ENCODE measurements around the gene KLHL2. TPM values are rescaled to one million over a fixed set of nuclear protein-coding genes. Genes with fewer than 3 reads are reported as not detected.

The KLHL2 gene
- total and polyA plus RNA-seq, 2 of the 13 experiments (the other 11 are each of a cell fraction or from before 2014, with no cell fraction given): 9.2 to 17.6 TPM

- no peak for TF ChIP-seq SNAI1 (CRISPR knock-in tag; IDR thresholded peaks at IDR 0.05; ENCODE audit: borderline replicate concordance)
- peak; percentile 38 for TF ChIP-seq SKI (IDR thresholded peaks at IDR 0.05; ENCODE audit: partially characterized antibody)
- no peak for TF ChIP-seq HCFC1 (IDR thresholded peaks at IDR 0.05; ENCODE audit: low read depth, low read length)
- TF ChIP-seq DRAP1 (CRISPR knock-in tag; IDR thresholded peaks at IDR 0.05): peak; percentile 9; the same call in 1 of the 2 replicates
- no peak for TF ChIP-seq ZNF576 (CRISPR knock-in tag; IDR thresholded peaks at IDR 0.05)
- no peak for TF ChIP-seq ZNF224 (CRISPR knock-in tag; IDR thresholded peaks at IDR 0.05)
- TF ChIP-seq SMC3 (IDR thresholded peaks at IDR 0.05; ENCODE audit: low read length): no peak
- TF ChIP-seq NR2F6 (IDR thresholded peaks at IDR 0.05): peak; percentile 76
- peak; percentile 53 for TF ChIP-seq NR2F6 (CRISPR knock-in tag; IDR thresholded peaks at IDR 0.05)
- peak; percentile 24; the same call in 1 of the 2 replicates for TF ChIP-seq RARA (CRISPR knock-in tag; IDR thresholded peaks at IDR 0.05)
- TF ChIP-seq ZNF800 (CRISPR knock-in tag; IDR thresholded peaks at IDR 0.05): no peak
- no peak for TF ChIP-seq AFF4 (CRISPR knock-in tag; IDR thresholded peaks at IDR 0.05)
- TF ChIP-seq SAP130 (CRISPR knock-in tag; IDR thresholded peaks at IDR 0.05; ENCODE audit: low read depth): peak; percentile 59
- TF ChIP-seq ZNF746 (CRISPR knock-in tag; IDR thresholded peaks at IDR 0.05): no peak
- no peak for TF ChIP-seq GPBP1L1 (CRISPR knock-in tag; IDR thresholded peaks at IDR 0.05)
- no peak for TF ChIP-seq ZNF790 (CRISPR knock-in tag; IDR thresholded peaks at IDR 0.05; ENCODE audit: borderline replicate concordance)
- TF ChIP-seq RAD21 (CRISPR knock-in tag; IDR thresholded peaks at IDR 0.05): no peak
- TF ChIP-seq GATAD1 (CRISPR knock-in tag; IDR thresholded peaks at IDR 0.05): no peak
- TF ChIP-seq E2F1 (CRISPR knock-in tag; IDR thresholded peaks at IDR 0.05): no peak
- TF ChIP-seq HDAC6 (IDR thresholded peaks at IDR 0.05; ENCODE audit: low read depth, low read length): no peak
- peak in 1 of 2 experiments; percentile 63; a peak in 2 of 4 replicates for TF ChIP-seq EP300 (IDR thresholded peaks at IDR 0.05; ENCODE audit: low read depth in 2 of 2, low read length in 2 of 2)
- no peak for TF ChIP-seq EP300 (CRISPR knock-in tag; IDR thresholded peaks at IDR 0.05; ENCODE audit: borderline replicate concordance)
Measured at GRCh38 chr4:165325732-165326512, 118.6 kb downstream of the KLHL2 start (continued).
